ENCODE results near the gene OR52R1.

The OR52R1 gene

DNA sequence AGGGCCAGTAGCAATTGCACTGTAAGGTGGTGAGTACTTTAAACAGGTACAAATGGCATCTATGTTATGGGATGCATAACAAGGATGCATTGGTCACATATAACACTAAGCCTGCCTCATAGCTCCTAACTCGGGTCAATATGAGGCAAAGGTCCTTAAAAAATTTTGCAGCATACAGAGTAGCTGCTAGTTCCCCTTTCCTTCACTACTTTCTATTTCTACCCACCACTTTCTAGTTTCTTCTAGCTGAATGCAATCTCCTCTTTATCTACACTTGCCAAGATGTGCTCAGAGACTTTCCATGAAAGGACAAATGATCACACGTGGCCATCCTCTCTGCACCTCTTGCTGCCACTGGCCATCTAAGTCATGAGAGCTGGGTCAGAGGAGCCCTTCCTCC lies 26.7 kb upstream of the OR52R1 start:
- no peak for ATAC-seq
- no peak for TF ChIP-seq RARB (CRISPR knock-in tag; IDR thresholded peaks at IDR 0.05)

DNA sequence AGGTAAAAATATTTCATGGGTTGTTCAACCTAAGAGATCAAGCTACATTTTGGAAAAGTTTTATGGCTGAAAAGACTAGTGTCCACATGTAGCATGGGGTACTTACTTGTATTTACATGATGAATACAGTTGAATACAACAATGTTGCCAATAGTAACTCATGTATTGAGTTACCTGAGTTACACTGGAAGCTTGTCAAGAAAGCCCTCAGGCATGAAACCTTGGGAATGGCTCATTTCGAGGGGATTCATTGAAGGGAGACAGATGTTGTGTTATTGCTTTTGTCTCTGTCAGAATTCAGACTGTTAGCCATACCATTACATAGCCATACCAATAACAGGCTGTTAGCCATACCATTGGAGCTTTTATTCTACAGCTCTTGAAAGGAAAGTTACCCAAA lies 26.2 kb upstream of the OR52R1 start:
- ATAC-seq = no peak
- TF ChIP-seq ZC3H10 (CRISPR knock-in tag; IDR thresholded peaks at IDR 0.05) = no peak
- no peak for TF ChIP-seq ZFP30 (CRISPR knock-in tag; IDR thresholded peaks at IDR 0.05)
- TF ChIP-seq, protein P1, sequence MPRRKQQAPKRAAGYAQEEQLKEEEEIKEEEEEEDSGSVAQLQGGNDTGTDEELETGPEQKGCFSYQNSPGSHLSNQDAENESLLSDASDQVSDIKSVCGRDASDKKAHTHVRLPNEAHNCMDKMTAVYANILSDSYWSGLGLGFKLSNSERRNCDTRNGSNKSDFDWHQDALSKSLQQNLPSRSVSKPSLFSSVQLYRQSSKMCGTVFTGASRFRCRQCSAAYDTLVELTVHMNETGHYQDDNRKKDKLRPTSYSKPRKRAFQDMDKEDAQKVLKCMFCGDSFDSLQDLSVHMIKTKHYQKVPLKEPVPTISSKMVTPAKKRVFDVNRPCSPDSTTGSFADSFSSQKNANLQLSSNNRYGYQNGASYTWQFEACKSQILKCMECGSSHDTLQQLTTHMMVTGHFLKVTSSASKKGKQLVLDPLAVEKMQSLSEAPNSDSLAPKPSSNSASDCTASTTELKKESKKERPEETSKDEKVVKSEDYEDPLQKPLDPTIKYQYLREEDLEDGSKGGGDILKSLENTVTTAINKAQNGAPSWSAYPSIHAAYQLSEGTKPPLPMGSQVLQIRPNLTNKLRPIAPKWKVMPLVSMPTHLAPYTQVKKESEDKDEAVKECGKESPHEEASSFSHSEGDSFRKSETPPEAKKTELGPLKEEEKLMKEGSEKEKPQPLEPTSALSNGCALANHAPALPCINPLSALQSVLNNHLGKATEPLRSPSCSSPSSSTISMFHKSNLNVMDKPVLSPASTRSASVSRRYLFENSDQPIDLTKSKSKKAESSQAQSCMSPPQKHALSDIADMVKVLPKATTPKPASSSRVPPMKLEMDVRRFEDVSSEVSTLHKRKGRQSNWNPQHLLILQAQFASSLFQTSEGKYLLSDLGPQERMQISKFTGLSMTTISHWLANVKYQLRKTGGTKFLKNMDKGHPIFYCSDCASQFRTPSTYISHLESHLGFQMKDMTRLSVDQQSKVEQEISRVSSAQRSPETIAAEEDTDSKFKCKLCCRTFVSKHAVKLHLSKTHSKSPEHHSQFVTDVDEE (CRISPR knock-in tag; IDR thresholded peaks at IDR 0.05) = no peak
- no peak for TF ChIP-seq ZFP3 (CRISPR knock-in tag; IDR thresholded peaks at IDR 0.05)
- TF ChIP-seq, protein P2, sequence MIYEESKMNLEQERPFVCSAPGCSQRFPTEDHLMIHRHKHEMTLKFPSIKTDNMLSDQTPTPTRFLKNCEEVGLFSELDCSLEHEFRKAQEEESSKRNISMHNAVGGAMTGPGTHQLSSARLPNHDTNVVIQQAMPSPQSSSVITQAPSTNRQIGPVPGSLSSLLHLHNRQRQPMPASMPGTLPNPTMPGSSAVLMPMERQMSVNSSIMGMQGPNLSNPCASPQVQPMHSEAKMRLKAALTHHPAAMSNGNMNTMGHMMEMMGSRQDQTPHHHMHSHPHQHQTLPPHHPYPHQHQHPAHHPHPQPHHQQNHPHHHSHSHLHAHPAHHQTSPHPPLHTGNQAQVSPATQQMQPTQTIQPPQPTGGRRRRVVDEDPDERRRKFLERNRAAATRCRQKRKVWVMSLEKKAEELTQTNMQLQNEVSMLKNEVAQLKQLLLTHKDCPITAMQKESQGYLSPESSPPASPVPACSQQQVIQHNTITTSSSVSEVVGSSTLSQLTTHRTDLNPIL (CRISPR knock-in tag; IDR thresholded peaks at IDR 0.05; ENCODE audit: low read depth) = no peak
- no peak for TF ChIP-seq ZNF70 (CRISPR knock-in tag; IDR thresholded peaks at IDR 0.05)
- TF ChIP-seq ZNF8 (CRISPR knock-in tag; IDR thresholded peaks at IDR 0.05) = no peak
- TF ChIP-seq BACH2 (CRISPR knock-in tag; IDR thresholded peaks at IDR 0.05; ENCODE audit: borderline replicate concordance) = no peak
- TF ChIP-seq, protein P3, sequence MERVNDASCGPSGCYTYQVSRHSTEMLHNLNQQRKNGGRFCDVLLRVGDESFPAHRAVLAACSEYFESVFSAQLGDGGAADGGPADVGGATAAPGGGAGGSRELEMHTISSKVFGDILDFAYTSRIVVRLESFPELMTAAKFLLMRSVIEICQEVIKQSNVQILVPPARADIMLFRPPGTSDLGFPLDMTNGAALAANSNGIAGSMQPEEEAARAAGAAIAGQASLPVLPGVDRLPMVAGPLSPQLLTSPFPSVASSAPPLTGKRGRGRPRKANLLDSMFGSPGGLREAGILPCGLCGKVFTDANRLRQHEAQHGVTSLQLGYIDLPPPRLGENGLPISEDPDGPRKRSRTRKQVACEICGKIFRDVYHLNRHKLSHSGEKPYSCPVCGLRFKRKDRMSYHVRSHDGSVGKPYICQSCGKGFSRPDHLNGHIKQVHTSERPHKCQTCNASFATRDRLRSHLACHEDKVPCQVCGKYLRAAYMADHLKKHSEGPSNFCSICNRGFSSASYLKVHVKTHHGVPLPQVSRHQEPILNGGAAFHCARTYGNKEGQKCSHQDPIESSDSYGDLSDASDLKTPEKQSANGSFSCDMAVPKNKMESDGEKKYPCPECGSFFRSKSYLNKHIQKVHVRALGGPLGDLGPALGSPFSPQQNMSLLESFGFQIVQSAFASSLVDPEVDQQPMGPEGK (CRISPR knock-in tag; IDR thresholded peaks at IDR 0.05; ENCODE audit: borderline replicate concordance) = no peak
- no peak for TF ChIP-seq ARNTL (CRISPR knock-in tag; IDR thresholded peaks at IDR 0.05; ENCODE audit: borderline replicate concordance, low read depth)
- TF ChIP-seq ESRRG (CRISPR knock-in tag; IDR thresholded peaks at IDR 0.05) = no peak
- TF ChIP-seq PPARA (CRISPR knock-in tag; IDR thresholded peaks at IDR 0.05; ENCODE audit: borderline replicate concordance) = no peak
- no peak for TF ChIP-seq GLIS3 (CRISPR knock-in tag; IDR thresholded peaks at IDR 0.05)
- TF ChIP-seq, protein P4, sequence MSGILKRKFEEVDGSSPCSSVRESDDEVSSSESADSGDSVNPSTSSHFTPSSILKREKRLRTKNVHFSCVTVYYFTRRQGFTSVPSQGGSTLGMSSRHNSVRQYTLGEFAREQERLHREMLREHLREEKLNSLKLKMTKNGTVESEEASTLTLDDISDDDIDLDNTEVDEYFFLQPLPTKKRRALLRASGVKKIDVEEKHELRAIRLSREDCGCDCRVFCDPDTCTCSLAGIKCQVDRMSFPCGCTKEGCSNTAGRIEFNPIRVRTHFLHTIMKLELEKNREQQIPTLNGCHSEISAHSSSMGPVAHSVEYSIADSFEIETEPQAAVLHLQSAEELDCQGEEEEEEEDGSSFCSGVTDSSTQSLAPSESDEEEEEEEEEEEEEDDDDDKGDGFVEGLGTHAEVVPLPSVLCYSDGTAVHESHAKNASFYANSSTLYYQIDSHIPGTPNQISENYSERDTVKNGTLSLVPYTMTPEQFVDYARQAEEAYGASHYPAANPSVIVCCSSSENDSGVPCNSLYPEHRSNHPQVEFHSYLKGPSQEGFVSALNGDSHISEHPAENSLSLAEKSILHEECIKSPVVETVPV (CRISPR knock-in tag; IDR thresholded peaks at IDR 0.05) = no peak
- TF ChIP-seq, protein P5, sequence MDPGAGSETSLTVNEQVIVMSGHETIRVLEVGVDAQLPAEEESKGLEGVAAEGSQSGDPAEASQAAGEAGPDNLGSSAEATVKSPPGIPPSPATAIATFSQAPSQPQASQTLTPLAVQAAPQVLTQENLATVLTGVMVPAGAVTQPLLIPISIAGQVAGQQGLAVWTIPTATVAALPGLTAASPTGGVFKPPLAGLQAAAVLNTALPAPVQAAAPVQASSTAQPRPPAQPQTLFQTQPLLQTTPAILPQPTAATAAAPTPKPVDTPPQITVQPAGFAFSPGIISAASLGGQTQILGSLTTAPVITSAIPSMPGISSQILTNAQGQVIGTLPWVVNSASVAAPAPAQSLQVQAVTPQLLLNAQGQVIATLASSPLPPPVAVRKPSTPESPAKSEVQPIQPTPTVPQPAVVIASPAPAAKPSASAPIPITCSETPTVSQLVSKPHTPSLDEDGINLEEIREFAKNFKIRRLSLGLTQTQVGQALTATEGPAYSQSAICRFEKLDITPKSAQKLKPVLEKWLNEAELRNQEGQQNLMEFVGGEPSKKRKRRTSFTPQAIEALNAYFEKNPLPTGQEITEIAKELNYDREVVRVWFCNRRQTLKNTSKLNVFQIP (CRISPR knock-in tag; IDR thresholded peaks at IDR 0.05; ENCODE audit: borderline replicate concordance, low read depth) = no peak
- TF ChIP-seq CSDC2 (CRISPR knock-in tag; IDR thresholded peaks at IDR 0.05) = no peak
- TF ChIP-seq TCF4 (CRISPR knock-in tag; IDR thresholded peaks at IDR 0.05; ENCODE audit: borderline replicate concordance) = no peak
- TF ChIP-seq ISL1 (CRISPR knock-in tag; IDR thresholded peaks at IDR 0.05) = no peak
- TF ChIP-seq SNAI2 (CRISPR knock-in tag; IDR thresholded peaks at IDR 0.05) = no peak
- no peak for TF ChIP-seq RARB (CRISPR knock-in tag; IDR thresholded peaks at IDR 0.05)

DNA sequence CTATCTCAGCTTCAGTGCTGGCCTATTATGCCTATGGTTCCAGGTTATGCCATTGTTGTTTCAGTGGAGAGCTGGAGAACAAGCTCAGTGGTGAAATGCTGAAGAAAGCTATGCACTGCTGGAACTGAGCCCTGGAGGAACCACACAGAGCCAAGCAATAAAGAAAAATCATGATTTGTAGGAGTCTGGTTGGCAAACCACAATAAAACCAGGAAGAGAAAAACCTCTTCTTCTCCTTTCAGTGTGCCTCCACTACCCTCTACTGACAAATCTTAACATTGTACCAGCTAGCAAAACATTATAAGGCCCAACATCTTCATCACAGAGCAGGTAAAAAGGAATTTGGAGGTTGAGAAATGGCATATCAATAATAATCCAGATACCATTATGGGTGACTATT lies 22.2 kb upstream of the OR52R1 start:
- no peak for ATAC-seq
- TF ChIP-seq BACH2 (CRISPR knock-in tag; IDR thresholded peaks at IDR 0.05; ENCODE audit: borderline replicate concordance) = no peak
- no peak for TF ChIP-seq ZC3H10 (CRISPR knock-in tag; IDR thresholded peaks at IDR 0.05)
- no peak for TF ChIP-seq OSR1 (CRISPR knock-in tag; IDR thresholded peaks at IDR 0.05)
- no peak for TF ChIP-seq ZNF8 (CRISPR knock-in tag; IDR thresholded peaks at IDR 0.05)
- no peak for TF ChIP-seq PPARA (CRISPR knock-in tag; IDR thresholded peaks at IDR 0.05; ENCODE audit: borderline replicate concordance)
- no peak for TF ChIP-seq ISL1 (CRISPR knock-in tag; IDR thresholded peaks at IDR 0.05)
- TF ChIP-seq ESRRG (CRISPR knock-in tag; IDR thresholded peaks at IDR 0.05) = no peak
- TF ChIP-seq GLIS3 (CRISPR knock-in tag; IDR thresholded peaks at IDR 0.05) = no peak
- no peak for TF ChIP-seq RARB (CRISPR knock-in tag; IDR thresholded peaks at IDR 0.05)
